WTC11 (cell line): ENCODE data around the gene CLP1.

Experiments used
- GTF2I ChIP-seq: fragments of 250-450 bp; sonication (Bioruptor Pico); conservative IDR thresholded peaks from 2 replicates; pipeline ENCODE4 v1.4.0; 2021; ENCODE audit warnings: mild to moderate bottlenecking
- TF ChIP-seq, protein P1 (sequence below): sonication (generic); formaldehyde crosslinking; IDR thresholded peaks from 2 replicates; pipeline ENCODE4 v1.8.0; 2023; ENCODE audit warnings: missing genetic modification reagents
- TF ChIP-seq, protein P2 (sequence below): sonication (generic); formaldehyde crosslinking; IDR thresholded peaks from 2 replicates; pipeline ENCODE4 v1.8.0; 2022; ENCODE audit warnings: mild to moderate bottlenecking, missing genetic modification reagents

DNA sequence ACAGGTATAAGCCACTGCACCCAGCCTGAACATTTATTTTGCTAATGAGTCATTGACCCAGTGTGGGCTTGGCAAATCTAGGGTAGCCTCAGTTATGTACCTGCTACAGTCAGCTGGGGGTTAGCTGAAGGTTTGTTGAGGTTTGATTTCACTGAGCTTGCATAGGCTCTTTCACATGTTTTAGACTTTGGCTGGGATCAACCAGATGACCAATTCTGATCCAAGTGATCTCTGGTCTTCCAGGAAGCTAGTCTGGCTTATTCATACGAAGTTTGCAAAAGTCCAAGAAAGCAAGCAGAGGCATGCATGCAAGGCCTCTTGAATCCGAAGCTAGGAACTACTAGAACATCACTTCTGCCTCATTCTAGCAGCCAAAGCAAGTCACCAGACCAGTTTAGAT is 39.1 kb upstream of the CLP1 start:
- TF ChIP-seq GTF2I (CRISPR knock-in tag), result no peak
- TF ChIP-seq, protein P1, sequence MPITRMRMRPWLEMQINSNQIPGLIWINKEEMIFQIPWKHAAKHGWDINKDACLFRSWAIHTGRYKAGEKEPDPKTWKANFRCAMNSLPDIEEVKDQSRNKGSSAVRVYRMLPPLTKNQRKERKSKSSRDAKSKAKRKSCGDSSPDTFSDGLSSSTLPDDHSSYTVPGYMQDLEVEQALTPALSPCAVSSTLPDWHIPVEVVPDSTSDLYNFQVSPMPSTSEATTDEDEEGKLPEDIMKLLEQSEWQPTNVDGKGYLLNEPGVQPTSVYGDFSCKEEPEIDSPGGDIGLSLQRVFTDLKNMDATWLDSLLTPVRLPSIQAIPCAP (CRISPR knock-in tag), result no peak
- TF ChIP-seq, protein P2, sequence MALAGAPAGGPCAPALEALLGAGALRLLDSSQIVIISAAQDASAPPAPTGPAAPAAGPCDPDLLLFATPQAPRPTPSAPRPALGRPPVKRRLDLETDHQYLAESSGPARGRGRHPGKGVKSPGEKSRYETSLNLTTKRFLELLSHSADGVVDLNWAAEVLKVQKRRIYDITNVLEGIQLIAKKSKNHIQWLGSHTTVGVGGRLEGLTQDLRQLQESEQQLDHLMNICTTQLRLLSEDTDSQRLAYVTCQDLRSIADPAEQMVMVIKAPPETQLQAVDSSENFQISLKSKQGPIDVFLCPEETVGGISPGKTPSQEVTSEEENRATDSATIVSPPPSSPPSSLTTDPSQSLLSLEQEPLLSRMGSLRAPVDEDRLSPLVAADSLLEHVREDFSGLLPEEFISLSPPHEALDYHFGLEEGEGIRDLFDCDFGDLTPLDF (CRISPR knock-in tag), result no peak
